Measurements from ENCODE around the gene STYX. TPM values are rescaled to one million over a fixed set of nuclear protein-coding genes. Genes with fewer than 3 reads are reported as not detected.

Gene STYX
- polyA plus RNA-seq, 1 donor from 2014 or later: 15.1 TPM

GRCh38 chr14:52783206-52783605 is 53.2 kb downstream of the STYX start:
- no peak overlapping the region for H3K9ac ChIP-seq (ENCODE audit: low read length)
- no peaks in the 10 kb centered on the region for H3K27me3 ChIP-seq (ENCODE audit: insufficient read depth, low read depth, low read length)
- H3K9me3 ChIP-seq (ENCODE audit: low read length): no peaks in the 10 kb centered on the region
- no peak overlapping the region for H3K4me2 ChIP-seq (ENCODE audit: low read length)
- H3K9me2 ChIP-seq (ENCODE audit: insufficient read depth, low read length): no peaks in the 10 kb centered on the region
- H3K36me3 ChIP-seq (ENCODE audit: insufficient read depth, low read length): no peaks in the 10 kb centered on the region
- H4K20me1 ChIP-seq (ENCODE audit: insufficient read depth): no peaks in the 10 kb centered on the region
- H3K4me3 ChIP-seq (ENCODE audit: low read length): no peak overlapping the region
- H3F3A ChIP-seq (ENCODE audit: insufficient read depth, low read length, poor library complexity, severe bottlenecking): no peaks in the 10 kb centered on the region
- TF ChIP-seq POLR2AphosphoS5 (IDR thresholded peaks at IDR 0.05) (no peak), RAD21 (conservative IDR thresholded peaks at IDR 0.05) (no peak), MXI1 (conservative IDR thresholded peaks at IDR 0.05; ENCODE audit: poor library complexity, severe bottlenecking) (no peak), EP300 (conservative IDR thresholded peaks at IDR 0.05; ENCODE audit: poor library complexity, severe bottlenecking) (no peak)
- H3K79me2 ChIP-seq (replicated peaks; ENCODE audit: insufficient read depth, low read length): no peaks in the 10 kb centered on the region
- no peak overlapping the region for H2AFZ ChIP-seq (ENCODE audit: low read depth, low read length)
- H3K27ac ChIP-seq (ENCODE audit: low read length): no peak overlapping the region

- Histone ChIP-seq H3K9ac (ENCODE audit: low read length) (no peak overlapping the region), H3K36me3 (ENCODE audit: insufficient read depth, low read length) (no peaks in the 10 kb centered on the region), H3K4me3 (ENCODE audit: low read length) (no peak overlapping the region), H3K9me3 (ENCODE audit: low read length) (no peaks in the 10 kb centered on the region), H4K20me1 (ENCODE audit: insufficient read depth) (no peaks in the 10 kb centered on the region), H3K79me2 (replicated peaks; ENCODE audit: insufficient read depth, low read length) (peaks cover 11% of the 10 kb centered on the region), H3K4me2 (ENCODE audit: low read length) (no peak overlapping the region), H3K9me2 (ENCODE audit: insufficient read depth, low read length) (no peaks in the 10 kb centered on the region), H2AFZ (ENCODE audit: low read depth, low read length) (no peak overlapping the region), H3K27ac (ENCODE audit: low read length) (no peak overlapping the region), H3F3A (ENCODE audit: insufficient read depth, low read length, poor library complexity, severe bottlenecking) (no peaks in the 10 kb centered on the region), H3K27me3 (ENCODE audit: insufficient read depth, low read depth, low read length) (no peaks in the 10 kb centered on the region)
- TF ChIP-seq CTCF (IDR thresholded peaks at IDR 0.05; ENCODE audit: poor library complexity, severe bottlenecking): no peak
- no peak for TF ChIP-seq EP300 (conservative IDR thresholded peaks at IDR 0.05; ENCODE audit: poor library complexity, severe bottlenecking)
- no peak for TF ChIP-seq RAD21 (conservative IDR thresholded peaks at IDR 0.05)
- TF ChIP-seq MXI1 (conservative IDR thresholded peaks at IDR 0.05; ENCODE audit: poor library complexity, severe bottlenecking): no peak
- no peak for TF ChIP-seq EZH2 (IDR thresholded peaks at IDR 0.05; ENCODE audit: borderline replicate concordance, insufficient read depth, low read length, poor library complexity, severe bottlenecking)
- no peak for TF ChIP-seq SMC3 (conservative IDR thresholded peaks at IDR 0.05; ENCODE audit: poor library complexity)
- TF ChIP-seq REST (IDR thresholded peaks at IDR 0.05; ENCODE audit: borderline replicate concordance): no peak
- TF ChIP-seq TAF1 (IDR thresholded peaks at IDR 0.05; ENCODE audit: low read depth): no peak
- no peak for TF ChIP-seq POLR2AphosphoS5 (IDR thresholded peaks at IDR 0.05)
These were observed 56.9 kb downstream of the STYX start for GRCh38 chr14:52786887-52787286.

All from neural cell (in vitro differentiated cells).